Spinal cord (tissue), 10 donors: ENCODE data around the gene TICAM2. TPM values are rescaled to one million over a fixed set of nuclear protein-coding genes. Genes with fewer than 3 reads are reported as not detected.
A peak's percentile ranks its signal among the peaks of the same experiment; 100 is the strongest.

Experiments used
- DNase-seq, 6 donors: peaks; one replicate each; pipeline versions ENCODE4 v3.0.0 to v3.0.0-alpha.2; 2013 to 2015; ENCODE audit warnings: low spot score in 6 of 6, low read depth in 4 of 6
- H3K27ac ChIP-seq: one replicate; pipeline ENCODE4 v1.5.1; 2013; ENCODE audit warnings: low read depth, low read length, control low read depth
- H3K27me3 ChIP-seq: one replicate; pipeline ENCODE4 v1.6.1; 2013; ENCODE audit warnings: low read length; ENCODE audit not compliant: control insufficient read depth, insufficient read depth
- H3K36me3 ChIP-seq: one replicate; pipeline ENCODE4 v1.6.1; 2013; ENCODE audit warnings: low read length; ENCODE audit not compliant: control insufficient read depth, insufficient read depth
- H3K4me1 ChIP-seq: one replicate; pipeline ENCODE4 v1.6.1; 2013; ENCODE audit warnings: low read length; ENCODE audit not compliant: control insufficient read depth, insufficient read depth
- H3K4me3 ChIP-seq: one replicate; pipeline ENCODE4 v1.5.1; 2013; ENCODE audit warnings: low read depth, low read length, control low read depth
- H3K9me3 ChIP-seq: one replicate; pipeline ENCODE4 v1.6.1; 2013; ENCODE audit warnings: low read length; ENCODE audit not compliant: control insufficient read depth, insufficient read depth
- WGBS: methylation state at CpG from one replicate; pipeline ENCODE4 v1.1.5; 2013; ENCODE audit warnings: missing lambda C conversion rate; ENCODE audit not compliant: insufficient coverage; 5-methylcytosine and 5-hydroxymethylcytosine counted together
- polyA plus RNA-seq, 2 donors: library from polyadenylated mRNA; unstranded; fragments of 120-200 nt; gene quantifications; one replicate each; pipeline ENCODE4 v1.2.1, GENCODE V29; 2013; ENCODE audit not compliant: insufficient read length in 2 of 2
- total RNA-seq, 2 donors: library from RNA; depleted of rRNA in 1 of 2; stranded (reverse); fragments of 120-200 nt in 1 of 2; fragments of >200 nt in 1 of 2; gene quantifications; one replicate each; pipeline versions ENCODE4 v1.2.3 to v1.2.4, GENCODE V29; 2013 to 2014
- donor health status: healthy.

The TICAM2 gene
- total and polyA plus RNA-seq, 4 donors, result 2.3 to 5.3 (median 3.6) TPM

GRCh38 chr5:115544043-115544435 lies 58.2 kb downstream of the TICAM2 start:
- Histone ChIP-seq H3K9me3 (peaks cover 8% of the 10 kb centered on the region), H3K27ac (peak overlapping the region; percentile 96), H3K4me1 (peaks cover 3% of the 10 kb centered on the region), H3K4me3 (peak overlapping the region; percentile 76), H3K27me3 (no peaks in the 10 kb centered on the region), H3K36me3 (no peaks in the 10 kb centered on the region)
- DNase-seq, result peak in 3 of 6 donors; percentile 26 to 82 (median 59)
- 0% methylated on average over 20 of the region's 20 CpGs for WGBS

GRCh38 chr5:115543365-115544042 lies 58.8 kb downstream of the TICAM2 start:
- Histone ChIP-seq H3K4me1 (peaks cover 3% of the 10 kb centered on the region), H3K36me3 (no peaks in the 10 kb centered on the region), H3K9me3 (peaks cover 8% of the 10 kb centered on the region), H3K27me3 (no peaks in the 10 kb centered on the region), H3K27ac (peak overlapping the region; percentile 96), H3K4me3 (peak overlapping the region; percentile 76)
- under 1% methylated on average over 11 of the region's 15 CpGs for WGBS
- peak in 3 of 6 donors; percentile 24 to 82 (median 43) for DNase-seq

GRCh38 chr5:115542651-115543364 lies 59.5 kb downstream of the TICAM2 start:
- DNase-seq, result peak in 1 of 6 donors; percentile 20
- Histone ChIP-seq H3K36me3 (no peaks in the 10 kb centered on the region), H3K27ac (peak overlapping the region; percentile 96), H3K4me3 (peak overlapping the region; percentile 76), H3K9me3 (peaks cover 8% of the 10 kb centered on the region), H3K27me3 (no peaks in the 10 kb centered on the region), H3K4me1 (peaks cover 3% of the 10 kb centered on the region)
- WGBS, result 18% methylated on average over 5 of the region's 10 CpGs

- peak overlapping the region; percentile 13 for H3K27ac ChIP-seq
- WGBS, result no CpG with 5 or more reads among the region's 2 CpGs
- peaks cover 8% of the 10 kb centered on the region for H3K9me3 ChIP-seq
- H3K27me3 ChIP-seq, result no peaks in the 10 kb centered on the region
- no peak for DNase-seq
- H3K4me3 ChIP-seq, result peak overlapping the region; percentile 76
- peaks cover 3% of the 10 kb centered on the region for H3K4me1 ChIP-seq
- no peaks in the 10 kb centered on the region for H3K36me3 ChIP-seq
Observed at GRCh38 chr5:115542086-115542485, 60.2 kb downstream of the TICAM2 start.

GRCh38 chr5:115541611-115542010 lies 60.7 kb downstream of the TICAM2 start:
- no peak overlapping the region for H3K27ac ChIP-seq
- peak overlapping the region; percentile 76 for H3K4me3 ChIP-seq

GRCh38 chr5:115535479-115536035 lies 66.7 kb downstream of the TICAM2 start:
- Histone ChIP-seq H3K27ac (no peak overlapping the region), H3K4me3 (no peak overlapping the region), H3K9me3 (peaks cover 2% of the 10 kb centered on the region), H3K4me1 (no peaks in the 10 kb centered on the region), H3K27me3 (no peaks in the 10 kb centered on the region), H3K36me3 (no peaks in the 10 kb centered on the region)
- no peak for DNase-seq
- no CpG with 5 or more reads among the region's 3 CpGs for WGBS

More at GRCh38 chr5:115541611-115542010, 60.7 kb downstream of the TICAM2 start:
- H3K4me1 ChIP-seq, result peaks cover 3% of the 10 kb centered on the region
- WGBS, result no CpG with 5 or more reads among the region's 2 CpGs
- H3K36me3 ChIP-seq, result no peaks in the 10 kb centered on the region
- peak in 1 of 6 donors; percentile 28 for DNase-seq
- H3K27me3 ChIP-seq, result no peaks in the 10 kb centered on the region
- peaks cover 8% of the 10 kb centered on the region for H3K9me3 ChIP-seq

GRCh38 chr5:115532517-115532916 lies 69.8 kb downstream of the TICAM2 start:
- peaks cover 2% of the 10 kb centered on the region for H3K9me3 ChIP-seq
- H3K4me3 ChIP-seq, result no peak overlapping the region
- no peak overlapping the region for H3K27ac ChIP-seq
- H3K36me3 ChIP-seq, result no peaks in the 10 kb centered on the region
- no peaks in the 10 kb centered on the region for H3K4me1 ChIP-seq
- no peak for DNase-seq
- no peaks in the 10 kb centered on the region for H3K27me3 ChIP-seq
- no CpG with 5 or more reads among the region's 2 CpGs for WGBS

GRCh38 chr5:115531787-115532367 lies 70.4 kb downstream of the TICAM2 start:
- DNase-seq, result no peak
- Histone ChIP-seq H3K27me3 (no peaks in the 10 kb centered on the region), H3K27ac (no peak overlapping the region), H3K9me3 (peaks cover 2% of the 10 kb centered on the region), H3K4me3 (no peak overlapping the region), H3K4me1 (no peaks in the 10 kb centered on the region), H3K36me3 (no peaks in the 10 kb centered on the region)
- 100% methylated on average over 1 of the region's 1 CpG for WGBS

GRCh38 chr5:115531380-115531779 lies 70.9 kb downstream of the TICAM2 start:
- H3K4me1 ChIP-seq, result no peaks in the 10 kb centered on the region
- no CpG with 5 or more reads among the region's 3 CpGs for WGBS
- no peak overlapping the region for H3K27ac ChIP-seq
- DNase-seq, result no peak
- H3K36me3 ChIP-seq, result no peaks in the 10 kb centered on the region
- H3K9me3 ChIP-seq, result peaks cover 2% of the 10 kb centered on the region
- no peaks in the 10 kb centered on the region for H3K27me3 ChIP-seq
- H3K4me3 ChIP-seq, result no peak overlapping the region
